Astrocyte of the cerebellum (primary cell): Measurements from ENCODE around the gene TTLL4.

Source experiments
- DNase-seq: peaks from one replicate; pipeline ENCODE4 v3.0.0-alpha.2; 2011; ENCODE audit warnings: low read depth
- H3K4me3 ChIP-seq: 2 replicates; pipeline ENCODE4 v1.5.1; 2011; ENCODE audit warnings: mild to moderate bottlenecking, low read depth, low read length, moderate library complexity
- CTCF ChIP-seq: IDR thresholded peaks from 2 replicates; pipeline ENCODE4 v1.5.1; 2012; ENCODE audit warnings: low read length, low read depth, moderate library complexity, mild to moderate bottlenecking; ENCODE audit errors: missing control alignments
- in situ Hi-C: cut with HindIII; loops from 2 replicates; pipeline ENCODE4 v1.10.0; 2017; ENCODE audit warnings: low sequenced_read_pairs

Gene TTLL4

DNA sequence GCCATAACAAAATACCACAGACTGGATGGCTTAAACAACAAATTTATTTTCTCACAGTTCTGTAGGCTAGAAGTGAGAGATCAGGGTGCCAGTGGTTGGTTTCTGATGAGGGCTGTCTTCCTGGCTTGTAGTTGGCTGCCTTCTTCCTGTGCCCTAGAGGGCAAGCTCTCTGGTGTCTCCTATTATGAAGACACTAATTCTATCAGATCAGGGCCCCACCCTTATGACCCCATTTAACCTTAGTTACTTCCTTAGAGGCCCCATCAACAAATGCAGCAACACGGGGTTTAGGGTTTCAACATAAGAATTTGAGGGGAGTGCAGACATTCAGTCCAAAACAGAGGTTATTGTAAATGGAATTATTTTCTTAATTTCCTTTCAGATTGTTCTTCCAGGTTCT, 94.2 kb downstream of the TTLL4 start:
- in situ Hi-C loops, result no loop called here
- DNase-seq, result no peak
- H3K4me3 ChIP-seq, result no peak overlapping the region
- no peak for TF ChIP-seq CTCF
